Mesenteric fat pad (tissue), 1 donor: ENCODE data around the gene ATG101. TPM values are rescaled to one million over a fixed set of nuclear protein-coding genes. Genes with fewer than 3 reads are reported as not detected.
"Not testable (repeated sequence)": the region's sequence is repeated elsewhere in the genome, so short reads cannot be mapped to it uniquely, and the experiment has no call there.

Experiments used
- DNase-seq: peaks from one replicate; pipeline ENCODE4 v3.0.0-alpha.2; 2020; ENCODE audit warnings: low spot score
- total RNA-seq: library from RNA; stranded (reverse); fragmentation: NEBNext Ultra II Directional; extraction: Animal tissue kit (Norgen Biotek cat#: 25700); gene quantifications from one replicate; pipeline ENCODE4 v1.2.1, GENCODE V29; 2021
- donor health status: DM: yes; HTN: yes; CAD: no.

Gene ATG101
- total RNA-seq, 1 donor from 2014 or later: 36.2 TPM

DNA sequence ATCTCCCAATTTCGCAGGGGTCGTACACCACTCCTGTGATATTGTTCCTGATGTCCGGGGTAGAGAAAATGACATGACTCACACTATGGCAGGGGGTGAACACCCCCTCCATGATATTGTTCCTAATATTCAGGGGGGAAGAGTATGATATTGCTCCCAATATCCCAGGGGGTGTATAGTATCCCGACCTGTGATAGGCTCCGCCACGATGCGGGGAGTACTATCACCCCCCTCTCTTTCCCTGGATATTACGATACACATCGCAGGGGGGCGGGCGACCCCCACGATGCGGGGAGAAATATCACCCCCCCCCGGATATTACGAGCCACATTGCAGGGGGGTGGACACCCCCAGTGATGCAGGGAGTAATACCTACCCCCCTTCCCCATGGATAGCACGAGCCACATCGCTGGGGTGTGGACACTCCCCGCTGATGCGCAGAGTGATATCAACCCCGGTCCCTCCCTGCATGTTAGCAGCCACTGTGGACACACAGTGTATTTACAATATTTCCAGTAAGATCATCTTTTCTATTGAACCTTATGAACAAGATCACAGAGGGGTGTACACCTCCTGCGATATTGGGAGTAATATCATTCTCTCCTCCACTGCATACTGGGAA is 27.4 kb downstream of the ATG101 start:
- DNase-seq: no peak

DNA sequence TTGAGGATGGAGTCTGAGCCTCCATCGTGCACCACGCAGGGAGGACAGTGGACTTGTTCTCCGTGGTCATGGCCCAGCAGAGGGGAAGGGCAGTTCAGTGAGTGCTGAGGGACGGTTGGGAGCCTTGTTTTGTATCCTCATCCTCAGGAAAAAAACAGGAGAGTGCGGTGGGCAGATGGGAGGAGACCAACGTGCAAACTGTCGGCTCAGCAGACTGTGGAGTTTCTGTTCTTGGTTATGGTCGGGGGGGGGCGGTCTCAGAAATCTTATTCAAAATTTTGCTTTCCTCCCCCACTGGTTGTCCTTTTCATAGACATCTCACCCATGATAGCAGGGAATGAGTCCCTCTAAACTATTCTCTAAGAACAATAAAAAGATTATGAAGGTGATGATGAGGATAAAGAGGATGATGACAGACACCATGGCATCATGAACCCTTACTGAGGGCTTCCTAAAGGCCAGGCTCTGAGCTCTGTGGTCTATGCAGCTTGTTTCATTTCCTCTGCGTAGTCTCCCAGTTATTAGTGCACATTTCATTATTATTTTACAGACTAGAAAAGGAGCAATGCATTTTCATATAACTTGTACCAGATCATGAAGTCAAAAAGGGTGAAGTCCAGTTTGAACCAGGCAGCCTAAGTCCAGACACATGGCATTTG is 34.8 kb downstream of the ATG101 start:
- DNase-seq: not testable (repeated sequence)

GRCh38 chr12:52116222-52117125 is 46.7 kb downstream of the ATG101 start:
- DNase-seq: not testable (repeated sequence)

- DNase-seq: peak; percentile 49
These were observed 48.2 kb downstream of the ATG101 start for GRCh38 chr12:52117806-52118475.

DNA sequence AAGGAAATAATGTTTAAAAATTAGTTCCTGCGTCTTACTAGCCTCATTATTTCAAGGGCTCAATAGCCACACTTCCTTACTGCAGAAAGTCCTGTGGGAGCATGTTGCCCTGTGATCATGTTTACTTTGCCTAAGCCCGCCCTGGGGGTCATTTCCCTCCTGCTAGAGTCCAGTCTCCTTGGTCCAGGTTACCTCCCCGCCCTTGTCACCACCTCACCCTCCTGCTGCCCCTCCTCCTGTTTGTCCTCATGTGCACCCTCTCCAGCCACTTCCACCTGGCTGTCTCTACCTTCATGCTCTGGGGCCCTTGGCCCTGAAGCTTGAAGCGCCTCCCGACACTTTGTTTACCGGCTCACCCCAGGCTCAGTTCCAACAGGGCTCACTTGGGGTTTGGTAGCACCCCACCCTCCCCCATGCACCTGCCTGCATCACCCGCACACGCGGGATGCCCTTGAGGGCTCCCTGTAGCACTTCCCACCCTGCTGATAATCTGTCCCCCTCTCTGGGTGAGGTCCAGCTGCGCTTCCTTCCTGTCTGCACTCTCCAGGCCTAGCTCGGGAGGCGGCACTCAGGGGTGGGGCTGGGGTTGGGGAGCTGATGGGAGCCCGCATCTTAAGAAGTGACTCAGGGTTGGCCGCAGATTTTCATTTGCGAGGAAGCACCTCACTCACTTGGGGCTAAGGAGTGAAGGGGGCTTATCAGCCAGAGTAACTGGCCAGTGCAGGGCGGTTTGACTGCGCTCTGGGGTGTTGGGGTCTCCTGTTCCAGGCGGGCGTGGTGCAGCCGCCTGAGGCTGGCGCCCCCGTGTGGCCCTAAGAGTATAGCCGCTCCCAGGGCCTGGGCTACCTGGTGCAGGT is 49.8 kb downstream of the ATG101 start:
- DNase-seq: no peak

DNA sequence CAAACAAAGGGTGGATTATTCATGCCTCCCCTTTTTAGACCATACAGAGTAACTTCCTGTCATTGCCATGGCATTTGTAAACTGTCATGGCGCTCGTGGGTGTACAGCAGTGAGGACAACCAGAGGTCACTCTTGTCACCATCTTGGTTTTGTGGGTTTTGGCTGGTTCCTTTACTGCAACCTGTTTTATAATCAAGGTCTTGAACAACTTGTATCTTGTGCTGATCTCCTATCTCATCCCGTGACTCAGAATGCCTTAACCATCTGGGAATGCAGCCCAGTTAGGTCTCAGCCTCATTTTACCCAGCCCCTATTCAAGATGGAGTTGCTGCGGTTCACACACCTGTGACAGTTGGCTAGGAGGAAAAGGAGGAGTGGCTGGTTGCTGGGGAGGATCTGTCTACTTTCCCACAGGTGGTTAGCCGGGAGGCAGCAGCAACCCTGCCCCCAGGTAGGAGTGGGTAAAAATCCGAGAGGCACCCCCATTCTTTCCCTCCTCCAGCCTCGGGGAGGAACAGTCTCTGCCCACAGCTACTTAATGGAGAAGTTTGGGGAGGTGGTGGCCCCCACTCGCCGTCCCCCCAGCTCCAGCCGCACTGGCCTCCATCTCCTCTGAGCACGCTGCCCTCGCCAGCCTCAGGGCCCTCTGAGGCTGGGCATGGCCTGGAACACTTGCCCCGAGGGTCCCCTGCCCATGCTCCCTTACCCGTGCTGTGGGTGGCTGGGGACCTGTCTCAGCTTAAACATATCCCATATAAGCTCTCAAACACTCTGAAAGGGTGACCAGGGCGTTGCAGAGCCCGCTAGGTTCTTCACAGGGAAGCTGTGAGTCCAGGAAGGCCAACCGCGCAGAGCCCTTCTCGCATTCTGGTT is 51.4 kb downstream of the ATG101 start:
- peak; percentile 60 for DNase-seq

DNA sequence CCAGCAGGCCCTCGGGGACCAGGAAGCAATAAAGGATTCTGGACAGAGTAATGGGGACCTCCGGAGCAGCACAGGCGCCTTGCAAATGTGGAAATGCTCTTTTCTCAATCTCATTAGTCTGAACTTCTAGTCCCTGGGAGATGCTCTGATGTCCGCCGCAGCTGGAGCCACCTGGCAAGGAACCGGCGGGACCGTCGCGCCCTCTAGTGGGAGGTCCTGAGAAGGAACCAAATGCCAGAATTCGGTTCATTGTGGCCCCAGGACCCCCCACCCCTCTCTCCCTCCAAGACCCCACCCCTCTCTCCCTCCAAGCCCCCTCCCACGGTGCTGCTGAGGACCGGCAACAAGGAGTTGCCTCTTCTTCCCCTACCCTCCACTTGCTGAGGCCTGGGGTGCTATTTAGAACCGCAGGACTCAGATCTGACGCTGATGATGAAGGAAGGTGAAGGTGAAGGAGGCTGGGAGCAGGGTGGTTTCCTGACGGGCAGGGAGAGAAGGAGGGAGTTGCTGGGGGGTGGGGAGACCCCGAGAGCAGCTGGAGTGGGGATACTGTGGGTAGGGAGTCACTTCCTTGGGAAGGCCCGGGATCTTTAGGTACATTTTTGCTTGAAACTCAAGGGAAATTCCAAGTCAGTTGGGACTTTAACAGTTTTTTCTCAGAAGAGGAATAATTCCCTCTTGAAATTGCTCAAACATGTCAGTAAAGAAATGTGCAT is 52.2 kb downstream of the ATG101 start:
- DNase-seq: peak; percentile 91

DNA sequence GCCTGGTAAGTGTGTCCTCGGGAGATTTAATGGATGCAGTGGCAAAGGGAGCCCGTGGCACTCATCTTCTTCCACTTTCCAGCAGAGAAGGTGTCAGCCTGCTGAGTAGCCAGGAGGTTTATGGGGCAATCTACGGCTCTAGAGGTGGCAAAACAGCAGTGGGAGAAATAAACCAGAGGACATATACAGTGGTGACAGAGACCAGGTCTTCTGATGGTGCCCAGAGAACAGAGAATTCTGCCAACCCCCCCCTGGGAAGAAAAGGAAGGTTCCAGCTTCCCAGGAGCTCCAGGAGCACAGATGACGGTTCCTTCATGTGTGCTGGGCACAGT is 52.7 kb downstream of the ATG101 start:
- no peak for DNase-seq

- DNase-seq: peak; percentile 64
These were observed 53.1 kb downstream of the ATG101 start for GRCh38 chr12:52122904-52123303.

DNA sequence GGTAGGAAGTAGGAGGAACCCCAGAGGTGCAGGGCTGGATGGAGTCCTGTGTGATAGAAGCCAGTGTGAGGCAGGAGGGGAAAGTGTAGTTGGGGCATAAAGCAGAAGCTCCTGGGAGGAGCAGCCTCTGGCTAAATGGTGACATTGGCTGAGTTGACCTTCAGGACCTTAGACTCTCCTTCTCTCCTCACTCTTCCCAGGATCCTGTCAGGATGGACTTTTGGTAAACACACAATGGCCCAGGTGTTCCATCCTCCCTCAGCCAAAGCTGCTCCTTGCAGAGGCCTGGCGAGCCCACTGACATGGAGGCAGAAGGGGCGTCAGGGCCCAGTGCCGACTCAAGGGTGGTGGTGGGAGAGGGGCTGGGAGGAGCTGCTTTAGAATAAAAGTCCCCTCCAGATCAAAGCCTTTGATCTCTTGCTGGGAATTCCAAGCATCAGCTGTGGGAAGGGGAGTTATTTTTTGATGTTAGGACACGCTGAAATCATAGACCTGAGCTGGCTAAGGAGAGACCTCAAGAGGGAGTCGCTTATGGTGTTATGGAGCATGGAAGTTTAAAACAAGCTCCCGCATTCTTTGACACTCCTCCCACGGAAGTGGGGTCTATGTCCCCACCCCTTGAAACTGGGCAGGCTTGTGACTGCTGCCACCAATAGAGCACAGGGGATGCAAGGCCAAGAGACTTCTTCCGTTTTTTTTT is 53.9 kb downstream of the ATG101 start:
- peak; percentile 33 for DNase-seq

- DNase-seq: peak; percentile 78
These were observed 55.7 kb downstream of the ATG101 start for GRCh38 chr12:52125476-52125900.

- DNase-seq: peak; percentile 68
These were observed 56.3 kb downstream of the ATG101 start for GRCh38 chr12:52126050-52126604.

Other genes with a start within 250 kb of the ATG101 start
- gene FIGNL2, start 221.3 kb upstream of the ATG101 start, total RNA-seq: 1.3 TPM
- gene ANKRD33, start 181.9 kb upstream of the ATG101 start, total RNA-seq: not detected
- gene ACVRL1, start 162.5 kb upstream of the ATG101 start, total RNA-seq: 85.2 TPM
- gene ACVR1B, start 118.3 kb upstream of the ATG101 start, total RNA-seq: 40.9 TPM
- gene TAMALIN, start 63.0 kb upstream of the ATG101 start, total RNA-seq: 117 TPM
- 863 TPM for gene NR4A1, start 18.5 kb upstream of the ATG101 start, total RNA-seq
- 0.45 TPM for gene SMIM41, start 9.7 kb downstream of the ATG101 start, total RNA-seq
- gene KRT80, start 122.0 kb downstream of the ATG101 start, total RNA-seq: not detected
- gene KRT7, start 163.3 kb downstream of the ATG101 start, total RNA-seq: 11.7 TPM
- not detected for gene KRT86, start 204.7 kb downstream of the ATG101 start, total RNA-seq
- not detected for gene KRT81, start 221.6 kb downstream of the ATG101 start, total RNA-seq